IMR-90 (cell line): ENCODE measurements around the gene KIAA1328. TPM values are rescaled to one million over a fixed set of nuclear protein-coding genes. Genes with fewer than 3 reads are reported as not detected.

Source experiments
- ATAC-seq: fragments of 200-7000 bp; cut with Tn5 transposase; 2 replicates; pipeline ENCODE4 v1.9.1; 2020; ENCODE audit warnings: low read depth, mild to moderate bottlenecking, moderate library complexity
- BruUV-seq: library from RNA; stranded (reverse); fragments of 400-500 nt; replicated peaks from 2 replicates; lab custom pipeline; 2021; lab: Mats Ljungman, UMichigan
- CTCF ChIA-PET: fragments of 300-600 bp; formaldehyde crosslinking; extraction: SDS; loops from one replicate; lab custom pipeline; 2021; ENCODE audit warnings: antibody characterized with exemption; lab: Yijun Ruan, JAX
- POLR2A ChIA-PET: fragments of 300-600 bp; sonication (Branson Sonifier 250); formaldehyde crosslinking; loops from one replicate; lab custom pipeline; 2022; ENCODE audit warnings: antibody characterized with exemption; ENCODE audit not compliant: unreplicated experiment; lab: Charles Lee
- DNase-seq: peaks from one replicate; pipeline ENCODE4 v3.0.0; 2013
- H2AFZ ChIP-seq: replicated peaks from 2 replicates; pipeline ENCODE3; 2013; ENCODE audit warnings: low read length, mild to moderate bottlenecking; ENCODE audit not compliant: poor library complexity
- H2AK5ac ChIP-seq: 2 replicates; pipeline ENCODE4 v1.6.1; 2013; ENCODE audit warnings: low read depth, low read length, inconsistent platforms
- H2AK9ac ChIP-seq: replicated peaks from 2 replicates; pipeline ENCODE3; 2013; ENCODE audit warnings: mild to moderate bottlenecking, low read depth, low read length, moderate library complexity; ENCODE audit not compliant: poor library complexity
- H2BK120ac ChIP-seq: 2 replicates; pipeline ENCODE4 v1.6.1; 2013; ENCODE audit warnings: low read depth, low read length, inconsistent platforms
- H2BK15ac ChIP-seq: 3 replicates; pipeline ENCODE4 v1.6.1; 2013; ENCODE audit warnings: low read depth, low read length, inconsistent platforms
- H2BK20ac ChIP-seq: 2 replicates; pipeline ENCODE4 v1.6.1; 2013; ENCODE audit warnings: low read depth, mild to moderate bottlenecking, inconsistent platforms, low read length, moderate library complexity
- H2BK5ac ChIP-seq: 2 replicates; pipeline ENCODE4 v1.6.1; 2013; ENCODE audit warnings: mild to moderate bottlenecking, low read depth, low read length, inconsistent platforms; ENCODE audit not compliant: poor library complexity, severe bottlenecking
- H3K14ac ChIP-seq: replicated peaks from 2 replicates; pipeline ENCODE4 v1.6.1; 2013; ENCODE audit warnings: low read depth, low read length, inconsistent platforms
- H3K18ac ChIP-seq: 2 replicates; pipeline ENCODE4 v1.6.1; 2013; ENCODE audit warnings: low read depth, low read length, control low read depth
- H3K23ac ChIP-seq: 2 replicates; pipeline ENCODE4 v1.6.1; 2013; ENCODE audit warnings: low read depth, low read length, inconsistent platforms
- H3K27ac ChIP-seq: 2 replicates; pipeline ENCODE4 v1.5.1; 2013; ENCODE audit warnings: mild to moderate bottlenecking, control low read depth, low read length; ENCODE audit not compliant: insufficient read depth
- H3K27me3 ChIP-seq: 2 replicates; pipeline ENCODE4 v1.6.1; 2013; ENCODE audit warnings: low read length; ENCODE audit not compliant: control insufficient read depth, insufficient read depth
- H3K36me3 ChIP-seq: 2 replicates; pipeline ENCODE4 v1.6.1; 2013; ENCODE audit warnings: low read length, mixed read lengths; ENCODE audit not compliant: control insufficient read depth, insufficient read depth
- H3K4ac ChIP-seq: 2 replicates; pipeline ENCODE4 v1.6.1; 2013; ENCODE audit warnings: low read depth, low read length, inconsistent platforms
- H3K4me1 ChIP-seq: 2 replicates; pipeline ENCODE4 v1.6.1; 2013; ENCODE audit warnings: low read length, mixed read lengths; ENCODE audit not compliant: control insufficient read depth, insufficient read depth
- H3K4me2 ChIP-seq: 2 replicates; pipeline ENCODE4 v1.6.1; 2013; ENCODE audit warnings: low read depth, mild to moderate bottlenecking, control low read depth, low read length, moderate library complexity
- H3K4me3 ChIP-seq: 2 replicates; pipeline ENCODE4 v1.5.1; 2013; ENCODE audit warnings: low read depth, mild to moderate bottlenecking, control low read depth, low read length, moderate library complexity; ENCODE audit not compliant: insufficient read depth
- H3K56ac ChIP-seq: 2 replicates; pipeline ENCODE4 v1.6.1; 2013; ENCODE audit warnings: low read length, inconsistent platforms; ENCODE audit not compliant: insufficient read depth; ENCODE audit errors: extremely low read depth
- H3K79me1 ChIP-seq, 2 experiments: 2 replicates each; pipeline ENCODE4 v1.6.1; 2013; ENCODE audit warnings: low read length in 2 of 2, inconsistent platforms in 1 of 2, low read depth in 1 of 2
- H3K9ac ChIP-seq: 2 replicates; pipeline ENCODE4 v1.6.1; 2013; ENCODE audit warnings: low read depth, low read length, control low read depth
- H3K9me1 ChIP-seq: 2 replicates; pipeline ENCODE4 v1.6.1; 2013; ENCODE audit warnings: low read length, inconsistent platforms; ENCODE audit not compliant: insufficient read depth
- H3K9me3 ChIP-seq: 2 replicates; pipeline ENCODE4 v1.6.1; 2013; ENCODE audit warnings: low read length; ENCODE audit not compliant: control insufficient read depth, insufficient read depth
- H4K20me1 ChIP-seq: 2 replicates; pipeline ENCODE4 v1.6.1; 2013; ENCODE audit warnings: low read length, inconsistent platforms; ENCODE audit not compliant: insufficient read depth
- H4K5ac ChIP-seq: 2 replicates; pipeline ENCODE4 v1.6.1; 2013; ENCODE audit warnings: mild to moderate bottlenecking, low read depth, low read length, control low read depth
- H4K8ac ChIP-seq, 2 experiments: 2 replicates each; pipeline ENCODE4 v1.6.1; 2013; ENCODE audit warnings: low read depth in 2 of 2, low read length in 2 of 2, control low read depth in 1 of 2, inconsistent platforms in 1 of 2
- H4K91ac ChIP-seq: 2 replicates; pipeline ENCODE4 v1.6.1; 2013; ENCODE audit warnings: low read depth, low read length, inconsistent platforms; ENCODE audit not compliant: insufficient read depth
- BHLHE40 ChIP-seq: fragments of 150-350 bp; IDR thresholded peaks from 2 replicates; pipeline ENCODE4 v1.6.1; 2016; ENCODE audit warnings: mild to moderate bottlenecking, low read depth, low read length
- CEBPB ChIP-seq: IDR thresholded peaks from 2 replicates; pipeline ENCODE4 v1.6.1; 2012; ENCODE audit warnings: low read depth, low read length, improper control_type of control experiment
- FOS ChIP-seq: fragments of 150-350 bp; IDR thresholded peaks from 2 replicates; pipeline ENCODE4 v1.6.1; 2016; ENCODE audit warnings: low read depth, low read length
- MAZ ChIP-seq: IDR thresholded peaks from 2 replicates; pipeline ENCODE4 v1.6.1; 2012; ENCODE audit warnings: low read depth, mild to moderate bottlenecking, low read length, improper control_type of control experiment, moderate library complexity, borderline replicate concordance
- MXI1 ChIP-seq: IDR thresholded peaks from 2 replicates; pipeline ENCODE4 v1.6.1; 2012; ENCODE audit warnings: low read depth, mild to moderate bottlenecking, low read length, moderate library complexity, borderline replicate concordance
- NFE2L2 ChIP-seq: fragments of 150-350 bp; IDR thresholded peaks from 2 replicates; pipeline ENCODE4 v1.6.1; 2016; ENCODE audit warnings: low read depth, mild to moderate bottlenecking, low read length
- POLR2A ChIP-seq: IDR thresholded peaks from 2 replicates; pipeline ENCODE4 v1.6.1; 2012; ENCODE audit warnings: mild to moderate bottlenecking, low read depth, low read length
- RAD21 ChIP-seq: IDR thresholded peaks from 2 replicates; pipeline ENCODE4 v1.6.1; 2012; ENCODE audit warnings: low read length, improper control_type of control experiment
- RCOR1 ChIP-seq: IDR thresholded peaks from 2 replicates; pipeline ENCODE4 v1.6.1; 2012; ENCODE audit warnings: mild to moderate bottlenecking, low read length, improper control_type of control experiment; ENCODE audit not compliant: insufficient replicate concordance
- SMC3 ChIP-seq: fragments of 150-350 bp; IDR thresholded peaks from 2 replicates; pipeline ENCODE4 v1.6.1; 2016; ENCODE audit warnings: low read depth, mild to moderate bottlenecking, antibody characterized with exemption, low read length, moderate library complexity
- WGBS, 2 experiments: methylation state at CpG; one replicate each; pipeline versions ENCODE4 v1.1.5 to v1.1.7; 2013; ENCODE audit warnings: missing lambda C conversion rate in 2 of 2; ENCODE audit not compliant: insufficient read length in 1 of 2; ENCODE audit errors: extremely low coverage in 2 of 2; 5-methylcytosine and 5-hydroxymethylcytosine counted together
- dilution Hi-C: fragments of 300-500 bp; cut with HindIII; formaldehyde crosslinking; loops from one replicate; pipeline ENCODE4 v1.14.3; 2018; ENCODE audit warnings: low sequenced_read_pairs; ENCODE audit not compliant: unreplicated experiment
- in situ Hi-C: fragments of 300-500 bp; cut with MboI; formaldehyde crosslinking; loops from 3 replicates; pipeline ENCODE4 v1.14.3; 2019; ENCODE audit warnings: low sequenced_read_pairs, inconsistent platforms, mixed read lengths
- intact Hi-C: fragments of 100-400 bp; cut with micrococcal nuclease; formaldehyde crosslinking; loops from 2 replicates; pipeline ENCODE4 v1.10.0; 2022
- polyA plus RNA-seq, 3 experiments: library from polyadenylated mRNA; depleted of rRNA; stranded (reverse); fragments of >200 nt; gene quantifications; 2 replicates each; pipeline ENCODE4 v1.2.3, GENCODE V29; 2012; ENCODE audit warnings: low replicate concordance in 1 of 3
- total RNA-seq: library from RNA; depleted of rRNA; stranded (reverse); fragments of >200 nt; gene quantifications from 2 replicates; pipeline ENCODE4 v1.2.3, GENCODE V29; 2012
- TF ChIP-seq, protein P1 (sequence below): fragments of 150-350 bp; IDR thresholded peaks from 2 replicates; pipeline ENCODE4 v1.6.1; 2016; ENCODE audit warnings: low read depth, mild to moderate bottlenecking, low read length, moderate library complexity, borderline replicate concordance
- TF ChIP-seq, protein P2 (sequence below): conservative IDR thresholded peaks from 2 replicates; pipeline ENCODE4 v1.5.1; 2012; ENCODE audit warnings: mild to moderate bottlenecking, low read depth, low read length, improper control_type of control experiment
- TF ChIP-seq, protein P3 (sequence below): fragments of 150-350 bp; IDR thresholded peaks from 2 replicates; pipeline ENCODE4 v1.6.1; 2017; ENCODE audit warnings: mild to moderate bottlenecking, antibody characterized with exemption, low read length, low read depth

Gene KIAA1328
- total and polyA plus RNA-seq, 2 of the 4 experiments (the other 2 are of a cell fraction) = 2.4 to 7.0 TPM

DNA sequence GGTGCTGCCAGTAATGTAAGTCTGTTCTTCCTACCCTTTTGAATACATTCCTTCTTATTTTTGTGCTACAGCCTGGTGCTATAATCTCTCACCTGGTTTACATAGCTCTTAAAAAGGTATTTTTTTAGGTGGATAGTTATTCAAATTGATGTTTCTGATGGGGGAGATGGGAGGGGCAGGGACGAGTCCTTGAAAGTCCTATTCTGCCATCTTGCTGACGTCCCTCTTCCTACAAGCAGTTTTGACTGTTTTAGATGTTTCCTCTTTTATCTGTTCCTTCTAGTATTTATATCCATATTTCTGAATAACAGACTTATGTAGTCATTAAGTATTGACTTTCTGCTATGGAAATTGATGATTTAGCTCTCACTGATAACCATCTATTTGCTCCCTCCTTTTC, 256.4 kb downstream of the KIAA1328 start:
- Histone ChIP-seq H3K36me3 (no peaks in the 10 kb centered on the region), H3K56ac (no peak overlapping the region), H3K9me3 (no peaks in the 10 kb centered on the region), H3K4me1 (no peaks in the 10 kb centered on the region), H2BK20ac (no peak overlapping the region), H4K8ac (no peak overlapping the region), H3K4me2 (no peak overlapping the region), H3K79me1 (no peaks in the 10 kb centered on the region), H3K4ac (no peak overlapping the region), H3K18ac (no peak overlapping the region), H3K27ac (no peak overlapping the region), H3K9ac (no peak overlapping the region), H3K23ac (no peak overlapping the region), H2BK15ac (no peak overlapping the region), H4K5ac (no peak overlapping the region), H3K9me1 (no peaks in the 10 kb centered on the region), H4K20me1 (no peaks in the 10 kb centered on the region), H2AK9ac (no peak overlapping the region), H2BK5ac (no peak overlapping the region), H2AFZ (no peak overlapping the region), H3K27me3 (no peaks in the 10 kb centered on the region), H2AK5ac (no peak overlapping the region), H2BK120ac (no peak overlapping the region), H3K14ac (no peak overlapping the region), H3K4me3 (no peak overlapping the region), H4K91ac (no peak overlapping the region)
- ChIA-PET CTCF (no interaction called here), POLR2A (no interaction called here)
- no peak for DNase-seq
- dilution Hi-C loops (no loop called here), in situ Hi-C loops (no loop called here), intact Hi-C loops (no loop called here)
- no peak for ATAC-seq
- WGBS, 2 experiments = no CpG with 5 or more reads among the region's 2 CpGs
- no TSS peak for BruUV-seq
- TF ChIP-seq MXI1 (no peak), RCOR1 (no peak), CEBPB (no peak), POLR2A (no peak), FOS (no peak), MAZ (no peak), SMC3 (no peak), NFE2L2 (no peak), BHLHE40 (no peak), RAD21 (no peak)
- TF ChIP-seq, protein P1, sequence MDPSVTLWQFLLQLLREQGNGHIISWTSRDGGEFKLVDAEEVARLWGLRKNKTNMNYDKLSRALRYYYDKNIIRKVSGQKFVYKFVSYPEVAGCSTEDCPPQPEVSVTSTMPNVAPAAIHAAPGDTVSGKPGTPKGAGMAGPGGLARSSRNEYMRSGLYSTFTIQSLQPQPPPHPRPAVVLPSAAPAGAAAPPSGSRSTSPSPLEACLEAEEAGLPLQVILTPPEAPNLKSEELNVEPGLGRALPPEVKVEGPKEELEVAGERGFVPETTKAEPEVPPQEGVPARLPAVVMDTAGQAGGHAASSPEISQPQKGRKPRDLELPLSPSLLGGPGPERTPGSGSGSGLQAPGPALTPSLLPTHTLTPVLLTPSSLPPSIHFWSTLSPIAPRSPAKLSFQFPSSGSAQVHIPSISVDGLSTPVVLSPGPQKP = no peak
- TF ChIP-seq, protein P2, sequence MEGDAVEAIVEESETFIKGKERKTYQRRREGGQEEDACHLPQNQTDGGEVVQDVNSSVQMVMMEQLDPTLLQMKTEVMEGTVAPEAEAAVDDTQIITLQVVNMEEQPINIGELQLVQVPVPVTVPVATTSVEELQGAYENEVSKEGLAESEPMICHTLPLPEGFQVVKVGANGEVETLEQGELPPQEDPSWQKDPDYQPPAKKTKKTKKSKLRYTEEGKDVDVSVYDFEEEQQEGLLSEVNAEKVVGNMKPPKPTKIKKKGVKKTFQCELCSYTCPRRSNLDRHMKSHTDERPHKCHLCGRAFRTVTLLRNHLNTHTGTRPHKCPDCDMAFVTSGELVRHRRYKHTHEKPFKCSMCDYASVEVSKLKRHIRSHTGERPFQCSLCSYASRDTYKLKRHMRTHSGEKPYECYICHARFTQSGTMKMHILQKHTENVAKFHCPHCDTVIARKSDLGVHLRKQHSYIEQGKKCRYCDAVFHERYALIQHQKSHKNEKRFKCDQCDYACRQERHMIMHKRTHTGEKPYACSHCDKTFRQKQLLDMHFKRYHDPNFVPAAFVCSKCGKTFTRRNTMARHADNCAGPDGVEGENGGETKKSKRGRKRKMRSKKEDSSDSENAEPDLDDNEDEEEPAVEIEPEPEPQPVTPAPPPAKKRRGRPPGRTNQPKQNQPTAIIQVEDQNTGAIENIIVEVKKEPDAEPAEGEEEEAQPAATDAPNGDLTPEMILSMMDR = no peak
- TF ChIP-seq, protein P3, sequence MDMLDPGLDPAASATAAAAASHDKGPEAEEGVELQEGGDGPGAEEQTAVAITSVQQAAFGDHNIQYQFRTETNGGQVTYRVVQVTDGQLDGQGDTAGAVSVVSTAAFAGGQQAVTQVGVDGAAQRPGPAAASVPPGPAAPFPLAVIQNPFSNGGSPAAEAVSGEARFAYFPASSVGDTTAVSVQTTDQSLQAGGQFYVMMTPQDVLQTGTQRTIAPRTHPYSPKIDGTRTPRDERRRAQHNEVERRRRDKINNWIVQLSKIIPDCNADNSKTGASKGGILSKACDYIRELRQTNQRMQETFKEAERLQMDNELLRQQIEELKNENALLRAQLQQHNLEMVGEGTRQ = no peak
